ENCODE measurements around the gene CRABP1. TPM values are rescaled to one million over a fixed set of nuclear protein-coding genes. Genes with fewer than 3 reads are reported as not detected.
A peak's percentile ranks its signal among the peaks of the same experiment; 100 is the strongest.

CRABP1 gene
- not detected for total RNA-seq
- long read RNA-seq, donor 1: 0 reads
- long read RNA-seq, donor 2: 0 reads

DNA sequence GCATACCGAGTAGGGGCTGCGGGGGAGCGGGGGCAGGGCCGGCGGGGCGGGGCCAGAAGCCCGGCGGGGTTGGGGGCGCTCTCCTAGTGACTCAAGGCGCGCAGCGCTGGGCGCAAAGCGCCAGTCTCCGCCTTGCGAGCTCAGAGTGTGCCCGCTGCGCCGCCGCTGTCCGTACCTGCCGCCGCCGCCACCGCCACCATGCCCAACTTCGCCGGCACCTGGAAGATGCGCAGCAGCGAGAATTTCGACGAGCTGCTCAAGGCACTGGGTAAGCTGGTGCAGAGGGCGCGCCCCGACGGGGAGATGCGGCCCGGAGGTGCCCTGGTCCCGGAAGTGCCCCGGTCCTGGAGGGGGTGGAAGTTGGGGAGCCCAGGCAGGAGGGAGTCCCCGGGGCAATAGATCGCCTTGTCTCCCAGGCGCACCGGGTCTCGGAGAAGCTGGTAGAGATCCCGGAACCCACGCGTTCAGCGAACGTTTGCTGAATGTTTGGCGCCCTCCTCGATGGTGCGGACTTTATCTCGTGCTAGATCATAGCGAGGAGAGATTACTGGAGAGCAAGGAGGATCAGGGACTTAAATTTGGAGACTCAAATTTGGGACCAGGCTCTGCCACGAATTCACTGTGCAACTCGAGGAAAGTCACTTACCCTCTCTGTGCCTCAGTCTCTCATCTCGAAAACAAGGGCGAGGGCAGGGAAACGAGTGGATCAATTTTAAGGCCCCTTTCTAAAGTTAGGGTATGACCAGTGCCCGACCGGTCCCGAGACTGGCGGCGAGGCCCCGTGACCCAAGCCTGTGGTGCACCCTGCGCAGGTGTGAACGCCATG is at the start of gene CRABP1:
Gene CRABP1, plus strand, starts transcription at position 123 of the 826 bp plus-strand sequence. Its CDS starts 76 bp downstream, at position 199.
- peak; percentile 62 for DNase-seq (ENCODE audit: low spot score)
- intact Hi-C loops (cut with DNase I): no loop called here

- intact Hi-C loops (cut with DNase I): no loop called here
- DNase-seq (ENCODE audit: low spot score): no peak
These were observed 49.1 kb upstream of the CRABP1 start for GRCh38 chr15:78291052-78291451.

GRCh38 chr15:78291698-78292097 is 48.5 kb upstream of the CRABP1 start:
- intact Hi-C loops (cut with DNase I): no loop called here
- no peak for DNase-seq (ENCODE audit: low spot score)

- no peak for DNase-seq (ENCODE audit: low spot score)
- intact Hi-C loops (cut with DNase I): no loop called here
These were observed 47.9 kb upstream of the CRABP1 start for GRCh38 chr15:78292219-78292618.

GRCh38 chr15:78299101-78299930 is 40.8 kb upstream of the CRABP1 start, which contains the start of gene SKIC8:
TSS of gene SKIC8 (minus strand) at chr15:78299609. CDS start at chr15:78295686, 3,923 bp downstream.
- peak; percentile 97 for DNase-seq (ENCODE audit: low spot score)
- intact Hi-C loops (cut with DNase I): no loop called here

DNA sequence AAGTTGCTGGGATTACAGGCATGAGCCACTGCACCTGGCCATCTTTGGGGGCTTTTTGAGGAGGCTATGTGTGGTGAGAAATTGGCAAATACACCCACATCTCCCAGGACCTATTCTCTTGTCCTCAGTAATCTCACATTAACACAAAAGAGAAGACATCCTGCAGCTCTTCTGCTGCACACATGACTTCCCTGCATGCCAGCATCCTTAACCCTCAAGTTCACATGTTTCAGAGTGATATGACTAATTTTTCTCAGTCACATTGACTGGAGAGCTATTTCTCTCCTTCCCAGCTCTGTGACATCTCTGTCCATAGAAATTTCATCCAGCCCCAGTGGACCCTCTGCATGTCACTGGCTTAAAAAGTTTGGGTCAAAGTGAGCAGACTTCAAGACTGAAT is 38.8 kb upstream of the CRABP1 start:
- intact Hi-C loops (cut with DNase I): no loop called here
- no peak for DNase-seq (ENCODE audit: low spot score)

DNA sequence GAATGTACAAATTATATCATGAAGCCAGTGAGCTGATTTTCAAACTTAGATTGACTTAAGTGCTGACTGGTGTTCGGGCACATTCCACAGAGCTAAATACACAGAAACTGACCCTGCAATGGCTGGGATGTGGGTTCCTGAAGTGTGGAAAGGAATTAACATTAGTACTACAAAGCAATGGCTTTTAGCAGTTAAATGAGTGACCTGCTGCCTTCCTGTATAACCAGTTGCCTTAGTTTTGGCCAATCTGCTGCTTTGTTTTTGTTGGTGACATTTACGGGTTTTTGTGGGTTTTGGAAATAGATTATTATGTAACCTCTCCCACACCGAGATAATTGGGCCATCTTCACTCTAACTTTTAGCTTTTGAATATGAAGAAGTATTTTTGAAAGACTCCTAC is 38.3 kb upstream of the CRABP1 start:
- DNase-seq (ENCODE audit: low spot score): no peak
- intact Hi-C loops (cut with DNase I): no loop called here

DNA sequence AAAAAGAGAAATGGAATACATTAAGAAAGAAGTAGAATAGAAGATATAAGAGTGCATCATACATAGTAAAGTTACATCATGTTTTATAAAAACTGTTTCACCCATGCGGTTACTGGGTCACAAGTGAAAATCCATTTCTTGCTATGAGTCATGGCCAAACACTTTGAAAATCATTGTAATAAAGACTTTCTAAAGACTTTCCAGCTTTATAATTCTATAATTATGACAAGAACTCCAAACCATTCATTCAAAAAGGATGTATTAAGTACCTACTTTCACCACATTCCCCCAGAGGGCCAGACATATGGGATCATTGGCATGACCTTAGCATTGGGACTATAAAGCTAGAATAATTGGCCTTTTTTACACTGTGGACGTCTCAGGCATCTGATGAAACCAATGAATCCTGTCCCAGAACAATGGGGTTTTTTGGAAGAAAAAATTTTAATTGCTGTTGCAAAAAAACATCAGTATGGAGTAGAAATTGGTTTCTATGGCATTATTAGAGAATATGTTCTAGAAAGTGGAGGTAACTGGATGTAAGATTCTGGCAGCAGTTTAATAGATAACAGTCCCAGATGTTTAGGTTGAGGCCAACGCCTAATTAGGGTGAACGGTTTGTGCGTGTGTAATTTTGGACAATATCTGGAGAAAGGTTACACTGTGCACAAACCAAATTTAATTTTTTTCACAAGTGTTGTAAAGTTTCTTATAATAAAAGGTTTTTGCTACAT is 37.4 kb upstream of the CRABP1 start:
- no peak for DNase-seq (ENCODE audit: low spot score)
- intact Hi-C loops (cut with DNase I): no loop called here

DNA sequence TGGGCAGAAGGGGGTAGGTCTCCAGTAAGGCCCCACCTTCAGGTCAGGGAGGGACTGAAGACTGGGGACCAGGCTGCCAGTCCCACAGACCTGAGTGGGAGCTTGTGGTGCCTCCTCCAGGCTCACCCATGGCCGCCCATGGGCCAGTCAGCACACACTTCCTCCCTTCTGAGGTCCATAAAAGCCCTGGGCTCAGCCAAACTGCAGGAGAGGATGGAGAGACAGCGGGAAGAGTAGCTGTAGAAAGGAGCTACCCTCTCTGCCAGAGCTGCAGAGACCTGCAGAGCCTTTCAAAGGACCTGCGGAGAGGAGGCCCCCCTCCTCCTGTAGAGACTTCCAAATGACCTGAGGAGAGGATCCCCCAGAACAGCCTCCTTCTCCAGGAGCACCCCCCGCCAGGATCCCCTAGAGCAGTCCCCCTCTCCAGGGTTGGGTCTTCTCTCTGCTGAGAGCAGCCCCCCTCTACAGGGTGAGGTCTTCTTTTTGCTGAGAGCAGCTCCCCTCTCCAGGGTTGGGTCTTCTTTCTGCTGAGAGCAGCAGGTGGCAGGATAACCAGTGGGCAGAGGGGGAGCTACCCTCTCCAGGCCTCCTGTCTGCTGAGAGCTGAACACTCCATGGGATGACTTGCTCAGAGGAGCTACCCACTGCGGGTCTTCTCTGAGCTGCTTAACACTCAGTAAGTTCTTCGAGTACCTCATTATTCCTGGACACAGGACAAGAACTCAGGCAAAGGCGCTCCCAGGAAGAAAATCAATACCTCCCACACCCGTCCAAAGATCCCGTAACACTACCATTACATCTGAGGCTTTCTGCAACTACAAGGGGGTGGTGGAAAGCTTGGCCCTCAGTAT is 35.7 kb upstream of the CRABP1 start:
- intact Hi-C loops (cut with DNase I): no loop called here
- DNase-seq (ENCODE audit: low spot score): no peak

DNA sequence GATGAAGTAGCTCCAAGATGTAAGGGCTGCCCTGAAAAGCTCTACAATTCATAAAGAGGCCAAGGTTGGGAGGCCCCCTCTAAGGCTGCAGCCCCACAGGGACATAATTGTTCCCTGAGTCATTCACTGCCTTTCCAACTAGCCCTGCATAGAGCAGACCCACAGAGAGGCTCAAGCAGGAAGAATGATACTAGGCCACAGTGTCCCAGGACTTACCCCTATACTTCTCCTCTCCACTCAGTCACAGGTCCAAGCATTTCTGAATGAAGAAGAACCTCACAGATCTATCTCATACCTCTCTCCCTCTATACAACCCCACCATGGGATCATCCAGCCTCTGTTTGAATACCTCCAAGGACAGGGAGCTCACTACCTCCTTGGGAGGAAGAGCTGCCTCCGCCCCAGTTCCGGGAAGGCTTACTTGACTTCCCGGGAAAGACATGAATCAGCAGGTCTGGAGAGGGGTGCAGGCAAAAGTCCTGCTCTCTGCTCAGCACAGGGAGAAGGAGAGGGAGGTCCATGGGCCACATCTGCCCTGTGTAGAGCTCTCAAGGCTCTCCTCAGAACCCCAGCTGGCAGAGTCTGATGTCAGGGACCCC is 33.9 kb upstream of the CRABP1 start:
- intact Hi-C loops (cut with DNase I): no loop called here
- no peak for DNase-seq (ENCODE audit: low spot score)

GRCh38 chr15:78307976-78308375 is 32.2 kb upstream of the CRABP1 start:
- intact Hi-C loops (cut with DNase I): no loop called here

GRCh38 chr15:78308422-78309032 is 31.6 kb upstream of the CRABP1 start:
- intact Hi-C loops (cut with DNase I): no loop called here
- DNase-seq (ENCODE audit: low spot score): no peak

More at GRCh38 chr15:78307976-78308375, 32.2 kb upstream of the CRABP1 start:
- no peak for DNase-seq (ENCODE audit: low spot score)

GRCh38 chr15:78311292-78311691 is 28.9 kb upstream of the CRABP1 start:
- DNase-seq (ENCODE audit: low spot score): no peak
- intact Hi-C loops (cut with DNase I): no loop called here

GRCh38 chr15:78312536-78312935 is 27.6 kb upstream of the CRABP1 start:
- intact Hi-C loops (cut with DNase I): no loop called here
- DNase-seq (ENCODE audit: low spot score): no peak

GRCh38 chr15:78312957-78313356 is 27.2 kb upstream of the CRABP1 start:
- no peak for DNase-seq (ENCODE audit: low spot score)
- intact Hi-C loops (cut with DNase I): no loop called here

- peak; percentile 68 for DNase-seq (ENCODE audit: low spot score)
- intact Hi-C loops (cut with DNase I): no loop called here
These were observed 26.8 kb upstream of the CRABP1 start for GRCh38 chr15:78313383-78313782.

- peak; percentile 57 for DNase-seq (ENCODE audit: low spot score)
- intact Hi-C loops (cut with DNase I): no loop called here
These were observed 26.0 kb upstream of the CRABP1 start for GRCh38 chr15:78314181-78314581.

Measured in posterior vena cava (tissue), 2 donors.